B cell (primary cell): ENCODE data around the gene BRMS1L.

Source experiments
- CTCF ChIP-seq: fragments of 200-600 bp; IDR thresholded peaks from one replicate; pipeline ENCODE4 v1.8.0; 2022; ENCODE audit warnings: antibody characterized with exemption, mild to moderate bottlenecking
- EZH2 ChIP-seq: IDR thresholded peaks from 2 replicates; pipeline ENCODE4 v1.6.1; 2012; ENCODE audit warnings: borderline replicate concordance, low read depth, mild to moderate bottlenecking, moderate library complexity, low read length; ENCODE audit not compliant: insufficient read depth, poor library complexity, severe bottlenecking

GRCh38 chr14:35879654-35880249 lies 53.6 kb downstream of the BRMS1L start:
- TF ChIP-seq CTCF (peak; percentile 52), EZH2 (no peak)
